Right lobe of liver (tissue), 6 donors: ENCODE measurements around the gene CCNJL. TPM values are rescaled to one million over a fixed set of nuclear protein-coding genes. Genes with fewer than 3 reads are reported as not detected.

Source experiments
- ATAC-seq, 4 donors: fragments of 200-7000 bp; cut with Tn5 transposase; one replicate each; pipeline ENCODE4 v1.9.1; 2020; ENCODE audit warnings: mild to moderate bottlenecking in 4 of 4, moderate library complexity in 4 of 4
- DNase-seq, 3 donors: peaks; one replicate each; pipeline ENCODE4 v3.0.0-alpha.2; 2020
- H3K27ac ChIP-seq, 3 donors: fragments of 200-600 bp; one replicate each; pipeline ENCODE4 v1.8.0; 2022
- H3K27me3 ChIP-seq, 2 donors: fragments of 200-600 bp; one replicate each; pipeline ENCODE4 v1.8.0; 2022
- H3K36me3 ChIP-seq, 4 donors: fragments of 200-600 bp; sonication (generic) in 1 of 4; one replicate each; pipeline versions ENCODE4 v1.5.1 to v1.8.0; 2017 to 2022; ENCODE audit warnings: control low read depth in 1 of 4
- H3K4me1 ChIP-seq, 4 donors: fragments of 200-600 bp; sonication (generic) in 1 of 4; one replicate each; pipeline versions ENCODE4 v1.5.1 to v1.8.0; 2017 to 2022; ENCODE audit warnings: control low read depth in 1 of 4
- H3K4me3 ChIP-seq, 3 donors: fragments of 200-600 bp; one replicate each; pipeline ENCODE4 v1.8.0; 2022
- H3K9me3 ChIP-seq, 4 donors: fragments of 200-600 bp; sonication (generic) in 1 of 4; one replicate each; pipeline versions ENCODE4 v1.5.1 to v1.8.0; 2017 to 2022; ENCODE audit warnings: control low read depth in 1 of 4
- CTCF ChIP-seq, 4 donors: fragments of 200-600 bp in 3 of 4; fragments of 450-650 bp in 1 of 4; IDR thresholded peaks; one replicate each; pipeline versions ENCODE4 v1.5.1 to v1.8.0; 2016 to 2022; ENCODE audit warnings: antibody characterized with exemption in 4 of 4, mild to moderate bottlenecking in 2 of 4
- POLR2A ChIP-seq: fragments of 450-650 bp; IDR thresholded peaks from one replicate; pipeline ENCODE4 v1.6.1; 2017; ENCODE audit warnings: antibody characterized with exemption, mild to moderate bottlenecking
- WGBS: methylation state at CpG from one replicate; pipeline ENCODE4 v1.1.6; 2018; ENCODE audit warnings: low coverage, low lambda C conversion rate; ENCODE audit not compliant: insufficient coverage; ENCODE audit errors: missing lambda C conversion rate; 5-methylcytosine and 5-hydroxymethylcytosine counted together
- intact Hi-C, 2 donors: fragments of 100-400 bp; cut with DNase I; formaldehyde crosslinking; loops; one replicate each; pipeline versions ENCODE4 v1.11.2 to v1.14.1; 2022
- total RNA-seq, 6 experiments: library from RNA; depleted of rRNA in 2 of 6; stranded (reverse); fragments of >200 nt in 2 of 6; fragmentation: NEBNext Ultra II Directional in 3 of 6; extraction: Animal tissue kit (Norgen Biotek cat#: 25700) in 3 of 6; gene quantifications; one replicate each; pipeline versions ENCODE4 v1.1.0 to v1.2.4, GENCODE V29; 2016 to 2023
- donor health status: DM: no; HTN: yes; CAD: no.
- donor health status: DM: no; HTN: no; CAD: no.
- donor health status: DM: no; HTN: no; CAD: no.
- donor health status: DM: no; HTN: yes; CAD: no.
- donor health status: DM: no; HTN: yes; CAD: no.

The CCNJL gene
- total RNA-seq, 6 experiments from 2014 or later = 0.19 to 0.79 (median 0.44) TPM

GRCh38 chr5:160242145-160242544 lies 70.2 kb downstream of the CCNJL start:
- no peak for ATAC-seq
- TF ChIP-seq POLR2A (no peak), CTCF (IDR thresholded peaks at IDR 0.05) (no peak)
- Histone ChIP-seq H3K9me3 (no peaks in the 10 kb centered on the region), H3K27ac (no peak overlapping the region), H3K36me3 (no peaks in the 10 kb centered on the region), H3K27me3 (no peaks in the 10 kb centered on the region), H3K4me3 (no peak overlapping the region), H3K4me1 (no peaks in the 10 kb centered on the region)
- DNase-seq = no peak
- whole genome bisulfite sequencing = 50% methylated on average over 2 of the region's 3 CpGs
- intact Hi-C loops = no loop called here

- DNase-seq (no peak), ATAC-seq (no peak)
- Histone ChIP-seq H3K27me3 (no peaks in the 10 kb centered on the region), H3K4me3 (no peak overlapping the region), H3K27ac (no peak overlapping the region), H3K4me1 (no peaks in the 10 kb centered on the region), H3K36me3 (no peaks in the 10 kb centered on the region), H3K9me3 (no peaks in the 10 kb centered on the region)
- intact Hi-C loops = no loop called here
- 8% methylated on average over 3 of the region's 3 CpGs for WGBS
- TF ChIP-seq POLR2A (no peak), CTCF (IDR thresholded peaks at IDR 0.05) (no peak)
Measured at GRCh38 chr5:160240350-160240749, 72.0 kb downstream of the CCNJL start.

- no peaks in the 10 kb centered on the region for H3K9me3 ChIP-seq
- no peak overlapping the region for H3K4me3 ChIP-seq
- 65% methylated on average over 4 of the region's 5 CpGs for WGBS
- no peaks in the 10 kb centered on the region for H3K27me3 ChIP-seq
- H3K4me1 ChIP-seq = no peaks in the 10 kb centered on the region
- no peaks in the 10 kb centered on the region for H3K36me3 ChIP-seq
- no peak for DNase-seq
- intact Hi-C loops = no loop called here
- no peak for TF ChIP-seq POLR2A
- H3K27ac ChIP-seq = no peak overlapping the region
- ATAC-seq = no peak
Measured at GRCh38 chr5:160237571-160238093, 74.7 kb downstream of the CCNJL start.

GRCh38 chr5:160235731-160236130 lies 76.6 kb downstream of the CCNJL start:
- Histone ChIP-seq H3K9me3 (no peaks in the 10 kb centered on the region), H3K27me3 (no peaks in the 10 kb centered on the region), H3K4me1 (no peaks in the 10 kb centered on the region), H3K4me3 (no peak overlapping the region), H3K27ac (no peak overlapping the region), H3K36me3 (no peaks in the 10 kb centered on the region)
- no peak for ATAC-seq
- 81% methylated on average over 4 of the region's 5 CpGs for WGBS
- no peak for TF ChIP-seq POLR2A
- no peak for TF ChIP-seq CTCF (IDR thresholded peaks at IDR 0.05)
- intact Hi-C loops = no loop called here
- no peak for DNase-seq

- DNase-seq = no peak
- Histone ChIP-seq H3K4me3 (no peak overlapping the region), H3K27ac (no peak overlapping the region), H3K9me3 (no peaks in the 10 kb centered on the region), H3K36me3 (no peaks in the 10 kb centered on the region), H3K4me1 (no peaks in the 10 kb centered on the region), H3K27me3 (no peaks in the 10 kb centered on the region)
- no peak for TF ChIP-seq POLR2A
- no peak for TF ChIP-seq CTCF (IDR thresholded peaks at IDR 0.05)
- ATAC-seq = no peak
- 83% methylated on average over 3 of the region's 5 CpGs for WGBS
- intact Hi-C loops = no loop called here
Measured at GRCh38 chr5:160233215-160233614, 79.1 kb downstream of the CCNJL start.
